IPS-15b (cell line): ENCODE results near the gene TBATA.

Source experiments
- H3K27me3 ChIP-seq: one replicate; pipeline ENCODE4 v1.6.1; 2013; ENCODE audit warnings: low read length; ENCODE audit not compliant: control insufficient read depth, insufficient read depth
- H3K36me3 ChIP-seq: one replicate; pipeline ENCODE4 v1.6.1; 2013; ENCODE audit warnings: low read length; ENCODE audit not compliant: control insufficient read depth, insufficient read depth
- H3K4me1 ChIP-seq: one replicate; pipeline ENCODE4 v1.6.1; 2013; ENCODE audit warnings: mild to moderate bottlenecking, low read length; ENCODE audit not compliant: control insufficient read depth, insufficient read depth
- H3K4me3 ChIP-seq: one replicate; pipeline ENCODE4 v1.5.1; 2013; ENCODE audit warnings: low read depth, low read length
- H3K9ac ChIP-seq: one replicate; pipeline ENCODE4 v1.6.1; 2013; ENCODE audit warnings: low read depth, mild to moderate bottlenecking, low read length
- H3K9me3 ChIP-seq: one replicate; pipeline ENCODE4 v1.6.1; 2013; ENCODE audit warnings: mild to moderate bottlenecking, low read length; ENCODE audit not compliant: control insufficient read depth, insufficient read depth

The TBATA gene

GRCh38 chr10:70820976-70821750 lies 36.0 kb upstream of the TBATA start:
- Histone ChIP-seq H3K36me3 (peaks cover 6% of the 10 kb centered on the region), H3K27me3 (no peaks in the 10 kb centered on the region), H3K4me1 (no peaks in the 10 kb centered on the region), H3K9me3 (no peaks in the 10 kb centered on the region), H3K9ac (no peak overlapping the region), H3K4me3 (no peak overlapping the region)

- H3K9me3 ChIP-seq, result no peaks in the 10 kb centered on the region
- H3K4me3 ChIP-seq, result peak overlapping the region; percentile 87
- no peaks in the 10 kb centered on the region for H3K27me3 ChIP-seq
- peak overlapping the region; percentile 81 for H3K9ac ChIP-seq
- no peaks in the 10 kb centered on the region for H3K4me1 ChIP-seq
- H3K36me3 ChIP-seq, result peaks cover 6% of the 10 kb centered on the region
Observed at GRCh38 chr10:70816220-70816894, 31.2 kb upstream of the TBATA start.

GRCh38 chr10:70815504-70816219 lies 30.5 kb upstream of the TBATA start, which contains the start of gene SGPL1:
SGPL1 (plus strand) TSS chr10:70815948; CDS start chr10:70816854, 906 bp downstream.
- Histone ChIP-seq H3K4me3 (peak within 1 kb of the TSS; percentile 87), H3K4me1 (no peaks in the 10 kb centered on the region), H3K27me3 (no peaks in the 10 kb centered on the region), H3K9ac (peak within 1 kb of the TSS; percentile 81), H3K9me3 (no peaks in the 10 kb centered on the region), H3K36me3 (peaks cover 6% of the 10 kb centered on the region)

GRCh38 chr10:70814126-70814525 lies 28.9 kb upstream of the TBATA start:
- Histone ChIP-seq H3K4me1 (no peaks in the 10 kb centered on the region), H3K27me3 (no peaks in the 10 kb centered on the region), H3K9ac (no peak overlapping the region), H3K9me3 (no peaks in the 10 kb centered on the region), H3K36me3 (no peaks in the 10 kb centered on the region), H3K4me3 (no peak overlapping the region)

- H3K9ac ChIP-seq, result no peak overlapping the region
Observed at GRCh38 chr10:70812814-70813213, 27.6 kb upstream of the TBATA start.

GRCh38 chr10:70811881-70812280 lies 26.7 kb upstream of the TBATA start:
- Histone ChIP-seq H3K36me3 (no peaks in the 10 kb centered on the region), H3K4me1 (no peaks in the 10 kb centered on the region), H3K4me3 (no peak overlapping the region), H3K27me3 (no peaks in the 10 kb centered on the region), H3K9me3 (no peaks in the 10 kb centered on the region), H3K9ac (no peak overlapping the region)

More at GRCh38 chr10:70812814-70813213, 27.6 kb upstream of the TBATA start:
- Histone ChIP-seq H3K4me1 (no peaks in the 10 kb centered on the region), H3K4me3 (no peak overlapping the region), H3K27me3 (no peaks in the 10 kb centered on the region), H3K36me3 (no peaks in the 10 kb centered on the region), H3K9me3 (no peaks in the 10 kb centered on the region)

GRCh38 chr10:70810967-70811366 lies 25.8 kb upstream of the TBATA start:
- Histone ChIP-seq H3K9me3 (no peaks in the 10 kb centered on the region), H3K9ac (no peak overlapping the region), H3K36me3 (no peaks in the 10 kb centered on the region), H3K4me1 (no peaks in the 10 kb centered on the region), H3K27me3 (no peaks in the 10 kb centered on the region), H3K4me3 (no peak overlapping the region)

- no peak overlapping the region for H3K9ac ChIP-seq
- no peaks in the 10 kb centered on the region for H3K4me1 ChIP-seq
- H3K27me3 ChIP-seq, result no peaks in the 10 kb centered on the region
- H3K9me3 ChIP-seq, result no peaks in the 10 kb centered on the region
- no peaks in the 10 kb centered on the region for H3K36me3 ChIP-seq
- no peak overlapping the region for H3K4me3 ChIP-seq
Observed at GRCh38 chr10:70809726-70810125, 24.5 kb upstream of the TBATA start.

- H3K36me3 ChIP-seq, result no peaks in the 10 kb centered on the region
- H3K9me3 ChIP-seq, result no peaks in the 10 kb centered on the region
- no peaks in the 10 kb centered on the region for H3K27me3 ChIP-seq
- no peak overlapping the region for H3K9ac ChIP-seq
- H3K4me1 ChIP-seq, result no peaks in the 10 kb centered on the region
- no peak overlapping the region for H3K4me3 ChIP-seq
Observed at GRCh38 chr10:70809011-70809611, 23.9 kb upstream of the TBATA start.

- Histone ChIP-seq H3K27me3 (no peaks in the 10 kb centered on the region), H3K9me3 (no peaks in the 10 kb centered on the region), H3K36me3 (no peaks in the 10 kb centered on the region), H3K4me3 (no peak overlapping the region), H3K9ac (no peak overlapping the region), H3K4me1 (no peaks in the 10 kb centered on the region)
Observed at GRCh38 chr10:70807556-70807955, 22.4 kb upstream of the TBATA start.

- H3K36me3 ChIP-seq, result no peaks in the 10 kb centered on the region
- no peaks in the 10 kb centered on the region for H3K4me1 ChIP-seq
- no peak overlapping the region for H3K4me3 ChIP-seq
- H3K27me3 ChIP-seq, result no peaks in the 10 kb centered on the region
- H3K9me3 ChIP-seq, result no peaks in the 10 kb centered on the region
- no peak overlapping the region for H3K9ac ChIP-seq
Observed at GRCh38 chr10:70806841-70807240, 21.7 kb upstream of the TBATA start.
